Trophoblast cell (in vitro differentiated cells and primary cell): ENCODE measurements around the gene KLHL8.

Source experiments
- DNase-seq, 2 donors: peaks; one replicate each; pipeline ENCODE4 v3.0.0-alpha.2; 2016
- H2AFZ ChIP-seq: 2 replicates; pipeline ENCODE4 v1.6.1; 2013; ENCODE audit warnings: low read length, moderate library complexity, mild to moderate bottlenecking; ENCODE audit not compliant: insufficient read depth, poor library complexity
- H2AK5ac ChIP-seq: 2 replicates; pipeline ENCODE4 v1.6.1; 2013; ENCODE audit warnings: mild to moderate bottlenecking, low read length
- H2BK120ac ChIP-seq: 2 replicates; pipeline ENCODE4 v1.6.1; 2013; ENCODE audit warnings: low read length, mild to moderate bottlenecking, moderate library complexity; ENCODE audit not compliant: insufficient read depth, poor library complexity
- H2BK12ac ChIP-seq: 2 replicates; pipeline ENCODE4 v1.6.1; 2013; ENCODE audit warnings: mild to moderate bottlenecking, low read length, moderate library complexity
- H2BK5ac ChIP-seq: 2 replicates; pipeline ENCODE4 v1.6.1; 2013; ENCODE audit warnings: low read length, low read depth, moderate library complexity, mild to moderate bottlenecking; ENCODE audit not compliant: poor library complexity
- H3K14ac ChIP-seq: 2 replicates; pipeline ENCODE4 v1.6.1; 2013; ENCODE audit warnings: mild to moderate bottlenecking, low read length
- H3K18ac ChIP-seq: 2 replicates; pipeline ENCODE4 v1.6.1; 2013; ENCODE audit warnings: mild to moderate bottlenecking, low read length
- H3K23ac ChIP-seq: 2 replicates; pipeline ENCODE4 v1.6.1; 2013; ENCODE audit warnings: low read length
- H3K27ac ChIP-seq: 2 replicates; pipeline ENCODE4 v1.5.1; 2013; ENCODE audit warnings: low read depth, mild to moderate bottlenecking, inconsistent platforms, low read length, moderate library complexity
- H3K27me3 ChIP-seq: 2 replicates; pipeline ENCODE4 v1.6.1; 2013; ENCODE audit warnings: inconsistent platforms, mild to moderate bottlenecking, low read length, moderate library complexity; ENCODE audit not compliant: insufficient read depth
- H3K36me3 ChIP-seq, 2 experiments: 1 replicate in 1 of 2; 2 replicates in 1 of 2; pipeline ENCODE4 v1.6.1; 2013; ENCODE audit warnings: low read length in 2 of 2, mild to moderate bottlenecking in 2 of 2, moderate library complexity in 1 of 2; ENCODE audit not compliant: insufficient read depth in 2 of 2, control insufficient read depth in 1 of 2
- H3K4ac ChIP-seq: 2 replicates; pipeline ENCODE4 v1.6.1; 2013; ENCODE audit warnings: low read depth, mild to moderate bottlenecking, low read length, moderate library complexity
- H3K4me1 ChIP-seq, 2 experiments: 1 replicate in 1 of 2; 2 replicates in 1 of 2; pipeline ENCODE4 v1.6.1; 2013; ENCODE audit warnings: low read length in 2 of 2, mild to moderate bottlenecking in 2 of 2, moderate library complexity in 1 of 2; ENCODE audit not compliant: insufficient read depth in 2 of 2, control insufficient read depth in 1 of 2
- H3K4me2 ChIP-seq: 2 replicates; pipeline ENCODE4 v1.6.1; 2013; ENCODE audit warnings: inconsistent platforms, mild to moderate bottlenecking, low read length, moderate library complexity
- H3K4me3 ChIP-seq: 2 replicates; pipeline ENCODE4 v1.5.1; 2013; ENCODE audit warnings: mild to moderate bottlenecking, low read depth, low read length, inconsistent platforms
- H3K79me1 ChIP-seq: one replicate; pipeline ENCODE4 v1.6.1; 2013; ENCODE audit warnings: low read length
- H3K79me2 ChIP-seq: 2 replicates; pipeline ENCODE4 v1.6.1; 2013; ENCODE audit warnings: low read length, mild to moderate bottlenecking; ENCODE audit not compliant: control insufficient read depth, insufficient read depth, poor library complexity
- H3K9ac ChIP-seq: 2 replicates; pipeline ENCODE4 v1.6.1; 2013; ENCODE audit warnings: mild to moderate bottlenecking, low read length
- H3K9me3 ChIP-seq: 2 replicates; pipeline ENCODE4 v1.6.1; 2013; ENCODE audit warnings: low read depth, mild to moderate bottlenecking, control low read depth, inconsistent platforms, low read length; ENCODE audit not compliant: insufficient read depth
- H4K12ac ChIP-seq: 2 replicates; pipeline ENCODE4 v1.6.1; 2013; ENCODE audit warnings: low read depth, mild to moderate bottlenecking, low read length, moderate library complexity
- H4K8ac ChIP-seq: 2 replicates; pipeline ENCODE4 v1.6.1; 2013; ENCODE audit warnings: low read depth, mild to moderate bottlenecking, low read length, moderate library complexity
- H4K91ac ChIP-seq: one replicate; pipeline ENCODE4 v1.6.1; 2013; ENCODE audit warnings: low read depth, mild to moderate bottlenecking, low read length, moderate library complexity
- WGBS: extraction: QIAGEN DNeasy Blood & Tissue Kit; methylation state at CpG from one replicate; pipeline ENCODE4 v1.1.7; 2013; ENCODE audit warnings: missing lambda C conversion rate; ENCODE audit not compliant: insufficient read length, insufficient coverage; ENCODE audit errors: extremely low coverage; 5-methylcytosine and 5-hydroxymethylcytosine counted together

Gene KLHL8

GRCh38 chr4:87128006-87128705, 92.3 kb downstream of the KLHL8 start:
- Histone ChIP-seq H3K18ac (no peak overlapping the region), H3K27ac (peak overlapping the region; percentile 63), H2BK120ac (no peak overlapping the region), H3K36me3 (peaks cover 7 to 11% of the 10 kb centered on the region in 2 experiments), H3K79me1 (peaks cover 3% of the 10 kb centered on the region), H3K4ac (no peak overlapping the region), H3K27me3 (no peaks in the 10 kb centered on the region), H3K79me2 (no peaks in the 10 kb centered on the region), H2BK5ac (peak overlapping the region; percentile 37), H3K4me3 (no peak overlapping the region), H3K4me2 (no peak overlapping the region), H3K14ac (peak overlapping the region; percentile 28), H2AK5ac (no peak overlapping the region), H2AFZ (no peak overlapping the region), H4K12ac (peak overlapping the region; percentile 38), H3K23ac (no peak overlapping the region), H4K8ac (no peak overlapping the region), H3K9ac (no peak overlapping the region), H2BK12ac (peak overlapping the region; percentile 53), H4K91ac (peak overlapping the region; percentile 4), H3K4me1 (peaks cover 0 to 3% of the 10 kb centered on the region in 2 experiments), H3K9me3 (no peaks in the 10 kb centered on the region)
- no CpG with 5 or more reads among the region's 2 CpGs for WGBS
- DNase-seq = peak in 1 of 2 donors; percentile 55

GRCh38 chr4:87126056-87126455, 94.4 kb downstream of the KLHL8 start:
- Histone ChIP-seq H3K4me2 (no peak overlapping the region), H2BK12ac (no peak overlapping the region), H4K12ac (no peak overlapping the region), H3K9ac (no peak overlapping the region), H3K27ac (peak overlapping the region; percentile 4), H2BK120ac (no peak overlapping the region), H3K4me1 (peaks cover 0 to 3% of the 10 kb centered on the region in 2 experiments), H3K18ac (no peak overlapping the region), H2BK5ac (no peak overlapping the region), H2AFZ (no peak overlapping the region), H3K4me3 (no peak overlapping the region), H4K8ac (no peak overlapping the region), H4K91ac (no peak overlapping the region), H3K23ac (no peak overlapping the region), H3K79me2 (no peaks in the 10 kb centered on the region), H3K4ac (no peak overlapping the region), H3K36me3 (peaks cover 6 to 9% of the 10 kb centered on the region in 2 experiments), H3K79me1 (no peaks in the 10 kb centered on the region), H3K27me3 (no peaks in the 10 kb centered on the region), H2AK5ac (no peak overlapping the region), H3K14ac (no peak overlapping the region), H3K9me3 (no peaks in the 10 kb centered on the region)
- DNase-seq = no peak
- no CpG with 5 or more reads among the region's 9 CpGs for WGBS

GRCh38 chr4:87122252-87122651, 98.2 kb downstream of the KLHL8 start:
- Histone ChIP-seq H3K4me1 (peaks cover 0 to 10% of the 10 kb centered on the region in 2 experiments), H2BK120ac (no peak overlapping the region), H2AFZ (no peak overlapping the region), H3K36me3 (peaks cover 6 to 7% of the 10 kb centered on the region in 2 experiments), H3K79me1 (peaks cover 2% of the 10 kb centered on the region), H2AK5ac (no peak overlapping the region), H4K12ac (no peak overlapping the region), H3K4ac (no peak overlapping the region), H3K27ac (no peak overlapping the region), H4K8ac (no peak overlapping the region), H3K23ac (no peak overlapping the region), H4K91ac (no peak overlapping the region), H3K9me3 (no peaks in the 10 kb centered on the region), H2BK5ac (no peak overlapping the region), H3K4me2 (no peak overlapping the region), H3K4me3 (no peak overlapping the region), H3K79me2 (no peaks in the 10 kb centered on the region), H3K14ac (no peak overlapping the region), H3K27me3 (no peaks in the 10 kb centered on the region), H3K18ac (no peak overlapping the region), H2BK12ac (no peak overlapping the region), H3K9ac (no peak overlapping the region)
- no peak for DNase-seq
- WGBS = no CpG with 5 or more reads among the region's 4 CpGs

- Histone ChIP-seq H4K12ac (no peak overlapping the region), H3K9ac (no peak overlapping the region), H3K79me2 (no peaks in the 10 kb centered on the region), H3K4me3 (no peak overlapping the region), H3K4me1 (peaks cover 4 to 15% of the 10 kb centered on the region in 2 experiments), H4K8ac (no peak overlapping the region), H2BK12ac (no peak overlapping the region), H3K79me1 (peaks cover 2% of the 10 kb centered on the region), H3K23ac (no peak overlapping the region), H3K4ac (no peak overlapping the region), H3K27ac (no peak overlapping the region), H4K91ac (no peak overlapping the region), H3K4me2 (no peak overlapping the region), H3K9me3 (no peaks in the 10 kb centered on the region), H3K14ac (no peak overlapping the region), H3K18ac (no peak overlapping the region), H2AFZ (no peak overlapping the region), H2AK5ac (no peak overlapping the region), H3K27me3 (no peaks in the 10 kb centered on the region), H2BK5ac (no peak overlapping the region), H2BK120ac (no peak overlapping the region), H3K36me3 (peaks cover 6 to 13% of the 10 kb centered on the region in 2 experiments)
- no CpG with 5 or more reads among the region's 4 CpGs for WGBS
- no peak for DNase-seq
These were observed 98.9 kb downstream of the KLHL8 start for GRCh38 chr4:87121341-87122065.
